IMR-90 (cell line): ENCODE results near the gene OPCML. TPM values are rescaled to one million over a fixed set of nuclear protein-coding genes. Genes with fewer than 3 reads are reported as not detected.

ENCODE experiments used
- ATAC-seq: fragments of 200-7000 bp; cut with Tn5 transposase; 2 replicates; pipeline ENCODE4 v1.9.1; 2020; ENCODE audit warnings: low read depth, mild to moderate bottlenecking, moderate library complexity
- BruUV-seq: library from RNA; stranded (reverse); fragments of 400-500 nt; replicated peaks from 2 replicates; lab custom pipeline; 2021; lab: Mats Ljungman, UMichigan
- CTCF ChIA-PET: fragments of 300-600 bp; formaldehyde crosslinking; extraction: SDS; loops from one replicate; lab custom pipeline; 2021; ENCODE audit warnings: antibody characterized with exemption; lab: Yijun Ruan, JAX
- POLR2A ChIA-PET: fragments of 300-600 bp; sonication (Branson Sonifier 250); formaldehyde crosslinking; loops from one replicate; lab custom pipeline; 2022; ENCODE audit warnings: antibody characterized with exemption; ENCODE audit not compliant: unreplicated experiment; lab: Charles Lee
- DNase-seq: peaks from one replicate; pipeline ENCODE4 v3.0.0; 2013
- H2AFZ ChIP-seq: replicated peaks from 2 replicates; pipeline ENCODE3; 2013; ENCODE audit warnings: low read length, mild to moderate bottlenecking; ENCODE audit not compliant: poor library complexity
- H2AK5ac ChIP-seq: 2 replicates; pipeline ENCODE4 v1.6.1; 2013; ENCODE audit warnings: low read depth, low read length, inconsistent platforms
- H2AK9ac ChIP-seq: replicated peaks from 2 replicates; pipeline ENCODE3; 2013; ENCODE audit warnings: mild to moderate bottlenecking, low read depth, low read length, moderate library complexity; ENCODE audit not compliant: poor library complexity
- H2BK120ac ChIP-seq: 2 replicates; pipeline ENCODE4 v1.6.1; 2013; ENCODE audit warnings: low read depth, low read length, inconsistent platforms
- H2BK15ac ChIP-seq: 3 replicates; pipeline ENCODE4 v1.6.1; 2013; ENCODE audit warnings: low read depth, low read length, inconsistent platforms
- H2BK20ac ChIP-seq: 2 replicates; pipeline ENCODE4 v1.6.1; 2013; ENCODE audit warnings: low read depth, mild to moderate bottlenecking, inconsistent platforms, low read length, moderate library complexity
- H2BK5ac ChIP-seq: 2 replicates; pipeline ENCODE4 v1.6.1; 2013; ENCODE audit warnings: mild to moderate bottlenecking, low read depth, low read length, inconsistent platforms; ENCODE audit not compliant: poor library complexity, severe bottlenecking
- H3K14ac ChIP-seq: replicated peaks from 2 replicates; pipeline ENCODE4 v1.6.1; 2013; ENCODE audit warnings: low read depth, low read length, inconsistent platforms
- H3K18ac ChIP-seq: 2 replicates; pipeline ENCODE4 v1.6.1; 2013; ENCODE audit warnings: low read depth, low read length, control low read depth
- H3K23ac ChIP-seq: 2 replicates; pipeline ENCODE4 v1.6.1; 2013; ENCODE audit warnings: low read depth, low read length, inconsistent platforms
- H3K27ac ChIP-seq: 2 replicates; pipeline ENCODE4 v1.5.1; 2013; ENCODE audit warnings: mild to moderate bottlenecking, control low read depth, low read length; ENCODE audit not compliant: insufficient read depth
- H3K27me3 ChIP-seq: 2 replicates; pipeline ENCODE4 v1.6.1; 2013; ENCODE audit warnings: low read length; ENCODE audit not compliant: control insufficient read depth, insufficient read depth
- H3K36me3 ChIP-seq: 2 replicates; pipeline ENCODE4 v1.6.1; 2013; ENCODE audit warnings: low read length, mixed read lengths; ENCODE audit not compliant: control insufficient read depth, insufficient read depth
- H3K4ac ChIP-seq: 2 replicates; pipeline ENCODE4 v1.6.1; 2013; ENCODE audit warnings: low read depth, low read length, inconsistent platforms
- H3K4me1 ChIP-seq: 2 replicates; pipeline ENCODE4 v1.6.1; 2013; ENCODE audit warnings: low read length, mixed read lengths; ENCODE audit not compliant: control insufficient read depth, insufficient read depth
- H3K4me2 ChIP-seq: 2 replicates; pipeline ENCODE4 v1.6.1; 2013; ENCODE audit warnings: low read depth, mild to moderate bottlenecking, control low read depth, low read length, moderate library complexity
- H3K4me3 ChIP-seq: 2 replicates; pipeline ENCODE4 v1.5.1; 2013; ENCODE audit warnings: low read depth, mild to moderate bottlenecking, control low read depth, low read length, moderate library complexity; ENCODE audit not compliant: insufficient read depth
- H3K56ac ChIP-seq: 2 replicates; pipeline ENCODE4 v1.6.1; 2013; ENCODE audit warnings: low read length, inconsistent platforms; ENCODE audit not compliant: insufficient read depth; ENCODE audit errors: extremely low read depth
- H3K79me1 ChIP-seq, 2 experiments: 2 replicates each; pipeline ENCODE4 v1.6.1; 2013; ENCODE audit warnings: low read length in 2 of 2, inconsistent platforms in 1 of 2, low read depth in 1 of 2
- H3K9ac ChIP-seq: 2 replicates; pipeline ENCODE4 v1.6.1; 2013; ENCODE audit warnings: low read depth, low read length, control low read depth
- H3K9me1 ChIP-seq: 2 replicates; pipeline ENCODE4 v1.6.1; 2013; ENCODE audit warnings: low read length, inconsistent platforms; ENCODE audit not compliant: insufficient read depth
- H3K9me3 ChIP-seq: 2 replicates; pipeline ENCODE4 v1.6.1; 2013; ENCODE audit warnings: low read length; ENCODE audit not compliant: control insufficient read depth, insufficient read depth
- H4K20me1 ChIP-seq: 2 replicates; pipeline ENCODE4 v1.6.1; 2013; ENCODE audit warnings: low read length, inconsistent platforms; ENCODE audit not compliant: insufficient read depth
- H4K5ac ChIP-seq: 2 replicates; pipeline ENCODE4 v1.6.1; 2013; ENCODE audit warnings: mild to moderate bottlenecking, low read depth, low read length, control low read depth
- H4K8ac ChIP-seq, 2 experiments: 2 replicates each; pipeline ENCODE4 v1.6.1; 2013; ENCODE audit warnings: low read depth in 2 of 2, low read length in 2 of 2, control low read depth in 1 of 2, inconsistent platforms in 1 of 2
- H4K91ac ChIP-seq: 2 replicates; pipeline ENCODE4 v1.6.1; 2013; ENCODE audit warnings: low read depth, low read length, inconsistent platforms; ENCODE audit not compliant: insufficient read depth
- RCOR1 ChIP-seq: IDR thresholded peaks from 2 replicates; pipeline ENCODE4 v1.6.1; 2012; ENCODE audit warnings: mild to moderate bottlenecking, low read length, improper control_type of control experiment; ENCODE audit not compliant: insufficient replicate concordance
- RFX5 ChIP-seq: IDR thresholded peaks from 2 replicates; pipeline ENCODE4 v1.8.0; 2012; ENCODE audit warnings: low read depth, mild to moderate bottlenecking, low read length, moderate library complexity
- SMC3 ChIP-seq: fragments of 150-350 bp; IDR thresholded peaks from 2 replicates; pipeline ENCODE4 v1.6.1; 2016; ENCODE audit warnings: low read depth, mild to moderate bottlenecking, antibody characterized with exemption, low read length, moderate library complexity
- WGBS, 2 experiments: methylation state at CpG; one replicate each; pipeline versions ENCODE4 v1.1.5 to v1.1.7; 2013; ENCODE audit warnings: missing lambda C conversion rate in 2 of 2; ENCODE audit not compliant: insufficient read length in 1 of 2; ENCODE audit errors: extremely low coverage in 2 of 2; 5-methylcytosine and 5-hydroxymethylcytosine counted together
- dilution Hi-C: fragments of 300-500 bp; cut with HindIII; formaldehyde crosslinking; loops from one replicate; pipeline ENCODE4 v1.14.3; 2018; ENCODE audit warnings: low sequenced_read_pairs; ENCODE audit not compliant: unreplicated experiment
- in situ Hi-C: fragments of 300-500 bp; cut with MboI; formaldehyde crosslinking; loops from 3 replicates; pipeline ENCODE4 v1.14.3; 2019; ENCODE audit warnings: low sequenced_read_pairs, inconsistent platforms, mixed read lengths
- intact Hi-C: fragments of 100-400 bp; cut with micrococcal nuclease; formaldehyde crosslinking; loops from 2 replicates; pipeline ENCODE4 v1.10.0; 2022
- polyA plus RNA-seq, 3 experiments: library from polyadenylated mRNA; depleted of rRNA; stranded (reverse); fragments of >200 nt; gene quantifications; 2 replicates each; pipeline ENCODE4 v1.2.3, GENCODE V29; 2012; ENCODE audit warnings: low replicate concordance in 1 of 3
- total RNA-seq: library from RNA; depleted of rRNA; stranded (reverse); fragments of >200 nt; gene quantifications from 2 replicates; pipeline ENCODE4 v1.2.3, GENCODE V29; 2012

The OPCML gene
- total and polyA plus RNA-seq, 2 of the 4 experiments (the other 2 are of a cell fraction): under 0.01 to 2.6 TPM

DNA sequence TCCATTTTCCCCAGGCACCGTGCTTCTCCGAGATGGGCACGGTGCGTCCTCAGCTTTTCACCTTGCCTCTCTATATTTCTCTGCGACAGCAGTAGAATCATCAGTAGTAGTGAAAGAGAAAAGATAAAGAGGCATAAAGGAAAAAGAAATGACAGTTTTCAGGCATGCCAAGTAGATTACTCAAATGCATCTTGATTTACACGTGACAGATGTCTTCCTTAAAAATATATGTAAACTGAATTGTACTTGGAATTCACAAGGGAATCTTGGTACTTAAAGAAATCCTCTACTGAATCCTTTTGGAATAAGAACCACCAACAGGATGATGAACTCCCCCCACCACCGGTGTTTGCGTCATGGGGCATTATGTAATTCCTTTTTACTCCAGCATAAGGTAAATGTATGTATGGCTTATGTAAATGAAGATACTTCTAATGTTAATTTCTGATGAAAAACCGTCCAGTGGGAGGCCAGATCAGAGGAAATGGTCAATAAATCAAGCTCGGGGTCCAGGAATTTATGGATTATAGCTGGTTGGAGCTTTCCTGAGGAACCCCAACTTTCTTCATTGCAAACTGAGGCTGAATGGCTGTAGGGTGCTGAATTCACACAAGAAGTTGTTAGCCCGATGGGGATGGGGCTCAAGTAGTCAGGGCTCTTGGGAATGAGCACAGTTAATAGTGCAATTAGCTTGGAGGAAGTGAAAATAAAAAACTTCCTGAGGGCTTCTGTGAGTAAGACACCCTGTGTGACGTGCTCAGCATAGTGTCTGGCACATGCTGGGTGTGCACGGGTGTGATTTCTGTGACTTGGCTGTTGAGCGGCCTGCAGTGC lies 630.4 kb downstream of the OPCML start:
- H3K4me1 ChIP-seq: peaks cover 1% of the 10 kb centered on the region; the same call in 1 of the 2 replicates
- H2BK15ac ChIP-seq: no peak overlapping the region
- no peak for TF ChIP-seq RCOR1
- no peak for TF ChIP-seq RFX5
- TF ChIP-seq SMC3: no peak
- no peak overlapping the region for H4K5ac ChIP-seq
- dilution Hi-C loops (no loop called here), in situ Hi-C loops (no loop called here), intact Hi-C loops (no loop called here)
- no peaks in the 10 kb centered on the region for H3K9me3 ChIP-seq
- DNase-seq (no peak), ATAC-seq (no peak)
- no peak overlapping the region for H3K4me3 ChIP-seq
- no peak overlapping the region for H2BK5ac ChIP-seq
- H3K27me3 ChIP-seq: no peaks in the 10 kb centered on the region
- no peak overlapping the region for H2AK9ac ChIP-seq
- H2BK20ac ChIP-seq: no peak overlapping the region
- no peaks in the 10 kb centered on the region for H3K79me1 ChIP-seq
- WGBS, 2 experiments: 77% methylated on average over 4 of the region's 14 CpGs; no CpG with 5 or more reads in 1 of the 2 experiments
- no peak overlapping the region for H3K18ac ChIP-seq
- no peak overlapping the region for H3K23ac ChIP-seq
- POLR2A ChIA-PET: interaction anchor here (0.6 kb wide), 1 partner anchor 40 kb away, joined by 4 read pairs; no protein-coding TSS in a partner anchor
- H4K8ac ChIP-seq: no peak overlapping the region
- CTCF ChIA-PET: interaction anchor here (0.5 kb wide), 1 partner anchor 11 kb away, joined by 6 read pairs; no protein-coding TSS in a partner anchor
- no peak overlapping the region for H3K9ac ChIP-seq
- H3K14ac ChIP-seq: no peak overlapping the region
- H2AFZ ChIP-seq: no peak overlapping the region
- no peaks in the 10 kb centered on the region for H3K36me3 ChIP-seq
- no peaks in the 10 kb centered on the region for H4K20me1 ChIP-seq
- no peak overlapping the region for H3K56ac ChIP-seq
- H3K4ac ChIP-seq: no peak overlapping the region
- no peak overlapping the region for H3K27ac ChIP-seq
- no peak overlapping the region for H2BK120ac ChIP-seq
- BruUV-seq: no TSS peak
- H2AK5ac ChIP-seq: no peak overlapping the region
- no peak overlapping the region for H3K4me2 ChIP-seq
- H4K91ac ChIP-seq: no peak overlapping the region
- 0 out of 2 replicates have a peak, but pooled peaks cover 4% of the 10 kb centered on the region for H3K9me1 ChIP-seq
